T-helper 2 cell treated with Interferon-gamma antibody and Interleukin-4, amounts not matched to agents 100 ng/mL and 5 ng/mL, for 36 hours (primary cell): ENCODE data around the gene NCAM2. TPM values are rescaled to one million over a fixed set of nuclear protein-coding genes. Genes with fewer than 3 reads are reported as not detected.

Experiments used
- intact Hi-C: fragments of 100-400 bp; cut with micrococcal nuclease; formaldehyde crosslinking; loops from one replicate; pipeline ENCODE4 v1.15.1; 2023
- total RNA-seq: library from RNA; stranded (reverse); gene quantifications from 2 replicates; pipeline ENCODE4 v1.2.3, GENCODE V29; 2022

NCAM2 gene
- total RNA-seq, 1 donor from 2014 or later, result 0.02 TPM

GRCh38 chr21:21165063-21165645 is 166.9 kb downstream of the NCAM2 start:
- intact Hi-C loops, result loop anchor here (2.0 kb wide), 1 partner anchor 1628 kb away; no protein-coding TSS in a partner anchor

DNA sequence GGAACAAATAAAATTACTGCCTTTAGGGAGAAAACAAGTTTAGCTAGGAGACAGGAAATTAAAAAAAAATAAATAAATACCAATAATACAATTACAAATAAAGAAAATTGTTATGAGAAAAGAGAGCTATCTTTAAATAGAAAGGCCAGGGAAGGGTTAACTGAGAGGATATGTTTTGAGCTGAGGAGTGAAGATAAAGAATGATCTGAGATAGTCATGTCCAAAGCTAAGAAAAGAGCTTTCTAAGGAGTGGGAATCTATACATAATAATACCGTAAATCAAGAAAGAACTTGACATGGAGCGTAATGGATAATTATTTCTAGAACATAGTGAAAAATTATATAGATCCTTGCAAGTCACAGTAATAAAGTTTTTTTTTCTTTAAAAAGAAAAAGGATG is 176.5 kb downstream of the NCAM2 start:
- intact Hi-C loops, result no loop called here

DNA sequence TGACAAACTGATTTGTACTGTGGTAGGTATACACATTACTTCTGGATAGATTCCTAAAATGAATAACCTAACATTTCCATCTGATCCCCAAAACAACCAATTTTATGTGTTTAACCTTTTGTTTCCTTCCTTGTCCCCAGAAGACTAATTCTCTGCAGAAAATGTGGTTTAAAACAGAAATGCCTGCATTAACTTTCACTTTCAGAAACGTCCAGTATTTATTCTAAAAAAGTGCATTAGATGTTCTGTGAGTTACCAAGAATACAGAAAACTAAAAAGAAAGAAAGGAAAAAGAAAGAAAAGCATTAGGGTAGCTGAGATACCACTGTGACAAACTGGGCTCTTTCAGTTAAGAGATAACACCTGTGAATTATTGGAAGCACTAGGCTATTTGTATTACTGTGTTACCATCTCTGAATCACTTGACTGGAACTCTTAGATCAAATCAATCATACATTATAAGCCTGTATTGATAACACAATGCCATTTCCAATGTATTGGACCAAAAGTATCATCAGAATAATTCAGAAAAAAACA is 177.7 kb downstream of the NCAM2 start:
- intact Hi-C loops, result no loop called here

DNA sequence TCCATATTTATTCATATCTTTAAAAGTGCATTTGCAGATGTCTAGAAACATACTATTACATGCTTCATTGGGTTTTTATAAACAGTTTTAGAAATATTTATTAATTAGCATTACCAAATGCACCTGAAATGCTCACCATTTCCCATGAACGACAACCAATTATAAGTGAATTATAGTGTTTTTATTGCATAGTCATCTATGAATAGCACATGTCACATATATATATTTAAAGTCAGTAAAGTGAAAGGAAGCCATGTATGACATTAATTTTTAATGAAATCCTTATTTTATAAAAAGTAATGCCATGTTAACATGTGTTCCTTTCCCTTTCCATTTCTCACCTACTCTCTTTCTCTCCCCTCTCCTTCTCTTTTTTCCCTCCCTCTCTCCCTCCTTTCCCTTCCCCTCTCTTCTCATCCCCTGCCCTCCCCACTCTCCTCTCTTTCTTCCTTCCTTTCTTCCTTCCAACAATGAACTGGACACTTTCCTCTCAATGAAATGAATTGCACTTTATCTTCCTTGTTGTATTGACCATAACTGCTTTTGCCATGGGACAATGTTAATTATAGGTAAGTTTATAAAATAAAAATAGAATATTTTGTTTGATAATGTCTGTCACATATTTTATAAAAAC is 179.3 kb downstream of the NCAM2 start:
- intact Hi-C loops, result no loop called here

GRCh38 chr21:21179619-21180298 is 181.6 kb downstream of the NCAM2 start:
- intact Hi-C loops, result no loop called here

- intact Hi-C loops, result no loop called here
Observed at GRCh38 chr21:21182401-21183010, 184.3 kb downstream of the NCAM2 start.

DNA sequence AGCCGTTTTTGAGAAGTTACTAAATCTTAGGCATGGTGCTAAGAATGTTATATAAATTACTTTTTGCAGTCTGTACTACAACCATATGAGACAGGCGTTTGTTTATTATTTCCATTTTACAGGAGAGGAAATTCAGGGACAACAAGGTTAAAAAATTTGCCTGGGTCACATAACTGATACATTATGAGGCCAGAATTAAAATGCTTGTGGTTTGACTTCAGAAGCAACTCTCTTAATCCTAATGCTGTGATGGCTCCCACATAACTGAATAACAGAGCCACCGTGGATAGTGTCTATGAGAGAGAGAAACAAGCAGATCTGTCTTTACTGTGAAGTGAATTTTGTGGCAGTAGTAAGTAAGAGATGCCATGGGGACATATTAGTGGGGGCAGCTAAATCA is 184.9 kb downstream of the NCAM2 start:
- intact Hi-C loops, result no loop called here

DNA sequence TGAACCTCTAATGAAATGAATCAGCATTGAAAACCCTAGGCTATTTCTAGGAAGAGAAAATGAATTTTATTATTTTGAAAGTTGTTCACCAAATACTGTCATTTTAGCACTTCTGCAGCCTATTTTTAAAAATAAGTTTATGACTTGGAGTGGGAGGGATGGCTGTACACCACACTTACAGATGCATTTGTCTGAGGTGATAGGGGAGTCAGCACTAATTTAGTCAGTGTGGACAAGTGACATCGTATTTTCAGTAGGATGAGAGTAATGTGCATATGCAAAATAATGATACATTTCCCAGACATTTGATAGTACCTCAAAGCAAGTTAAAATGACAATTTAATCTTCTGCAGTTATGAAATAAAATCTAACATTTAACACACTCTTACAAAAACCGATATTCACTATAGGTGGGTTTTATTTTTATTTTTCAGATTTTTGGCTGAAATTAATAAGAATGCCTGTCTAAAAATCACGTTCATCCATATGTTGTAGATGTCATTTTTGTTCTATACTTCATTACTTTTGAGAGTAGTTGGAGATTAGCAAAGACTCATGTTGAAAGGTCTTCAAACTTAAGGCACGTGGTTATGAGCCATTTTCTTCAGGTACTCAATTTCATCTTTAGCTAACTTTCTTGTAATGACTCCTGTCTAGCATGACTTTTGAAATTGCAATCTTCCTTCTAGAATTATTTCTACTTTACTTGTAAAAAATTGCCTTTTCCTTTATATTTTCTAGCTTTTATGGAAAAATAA is 186.7 kb downstream of the NCAM2 start:
- intact Hi-C loops, result no loop called here

GRCh38 chr21:21187579-21187978 is 189.4 kb downstream of the NCAM2 start:
- intact Hi-C loops, result no loop called here

GRCh38 chr21:21188513-21189195 is 190.4 kb downstream of the NCAM2 start:
- intact Hi-C loops, result no loop called here

GRCh38 chr21:21195417-21195943 is 197.3 kb downstream of the NCAM2 start:
- intact Hi-C loops, result no loop called here

GRCh38 chr21:21196087-21196486 is 197.9 kb downstream of the NCAM2 start:
- intact Hi-C loops, result no loop called here

DNA sequence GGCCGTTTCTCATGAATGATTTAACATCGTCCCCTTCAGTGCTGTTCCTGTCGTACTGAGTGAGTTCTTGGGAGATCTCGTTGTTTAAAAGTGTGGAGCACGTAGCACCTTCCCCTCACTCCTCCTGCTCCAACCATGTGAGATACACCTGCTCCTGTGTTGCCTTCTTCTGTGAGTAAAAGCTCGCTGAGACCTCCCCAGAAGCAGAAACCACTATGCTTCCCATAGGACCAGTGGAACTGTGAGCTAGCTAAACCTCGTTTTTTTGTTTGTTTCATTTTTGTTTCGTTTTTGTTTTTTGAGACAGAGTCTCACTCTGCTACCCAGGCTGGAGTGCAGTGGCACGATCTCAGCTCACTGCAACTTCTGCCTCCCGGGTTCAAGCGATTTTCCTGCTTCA is 198.6 kb downstream of the NCAM2 start:
- intact Hi-C loops, result no loop called here

GRCh38 chr21:21199342-21200102 is 201.3 kb downstream of the NCAM2 start:
- intact Hi-C loops, result no loop called here

- intact Hi-C loops, result no loop called here
Observed at GRCh38 chr21:21200103-21200938, 202.1 kb downstream of the NCAM2 start.

DNA sequence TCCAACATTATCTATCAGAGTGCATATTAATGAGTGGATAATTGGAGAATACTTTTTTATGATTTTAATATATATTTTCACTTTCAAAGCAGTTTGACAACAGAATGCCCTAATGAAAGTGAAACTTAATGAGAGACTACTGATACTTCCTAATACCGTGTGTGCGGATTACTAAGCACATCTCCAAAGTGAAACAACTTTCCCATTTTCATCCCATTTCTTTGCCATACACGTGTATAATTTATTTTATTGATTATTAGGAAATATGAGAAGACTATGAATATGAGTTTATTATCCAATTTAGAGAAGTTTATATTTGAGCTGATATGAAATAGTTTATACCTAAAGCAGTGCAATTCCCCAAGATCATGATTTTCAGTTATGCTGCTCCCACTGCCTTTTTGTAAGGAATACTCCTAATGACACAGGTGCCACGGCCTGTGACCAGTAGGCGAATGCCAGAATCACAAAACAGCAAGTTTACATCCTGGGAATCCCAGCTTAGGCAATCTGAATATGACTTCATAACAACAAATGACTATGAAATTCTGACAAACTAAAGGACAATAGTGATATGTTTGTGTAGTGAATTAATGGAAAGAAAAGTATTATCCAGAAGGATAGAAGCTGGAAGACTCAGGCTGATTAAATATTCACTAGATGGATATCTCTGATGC is 202.9 kb downstream of the NCAM2 start:
- intact Hi-C loops, result no loop called here

GRCh38 chr21:21203822-21204339 is 205.7 kb downstream of the NCAM2 start:
- intact Hi-C loops, result no loop called here
